GM12878 (cell line): ENCODE measurements around the gene CLEC4M. TPM values are rescaled to one million over a fixed set of nuclear protein-coding genes. Genes with fewer than 3 reads are reported as not detected.

ENCODE experiments used
- ATAC-seq: fragments of 200-7000 bp; cut with Tn5 transposase; 3 replicates; pipeline ENCODE4 v1.9.1; 2020; ENCODE audit warnings: mild to moderate bottlenecking, moderate library complexity
- BruUV-seq: library from RNA; stranded (reverse); fragments of 400-500 nt; replicated peaks from 2 replicates; lab custom pipeline; 2021; lab: Mats Ljungman, UMichigan
- CTCF ChIA-PET: fragments of 300-600 bp; sonication (Branson Sonifier 250); formaldehyde crosslinking; extraction: SDS; loops from one replicate; lab custom pipeline; 2021; ENCODE audit warnings: inconsistent platforms; lab: Yijun Ruan, JAX
- POLR2A ChIA-PET: fragments of 350-600 bp; formaldehyde crosslinking; extraction: SDS; loops from one replicate; lab custom pipeline; 2021; ENCODE audit warnings: inconsistent platforms; lab: Charles Lee
- RAD21 ChIA-PET: fragments of 300-600 bp; sonication (Branson Sonifier 250); formaldehyde crosslinking; loops from one replicate; lab custom pipeline; 2023; ENCODE audit warnings: antibody characterized with exemption; ENCODE audit not compliant: unreplicated experiment; lab: Charles Lee
- SMC1A ChIA-PET: fragments of 300-600 bp; sonication (Branson Sonifier 250); formaldehyde crosslinking; loops from one replicate; lab custom pipeline; 2023; ENCODE audit not compliant: unreplicated experiment, uncharacterized antibody; lab: Charles Lee
- DNase-seq: peaks from one replicate; pipeline ENCODE4 v3.0.0-alpha.2; 2011; ENCODE audit warnings: low read depth, low spot score
- FAIRE-seq: peaks from 3 replicates; lab custom pipeline; 2011; peaks lifted over from hg19 to GRCh38; lab: Jason Lieb, UNC
- H2AFZ ChIP-seq: 2 replicates; pipeline ENCODE4 v1.6.0; 2011; ENCODE audit warnings: low read depth, low read length, control low read depth; ENCODE audit not compliant: control insufficient read depth
- H3K27ac ChIP-seq: 2 replicates; pipeline ENCODE4 v1.5.1; 2011; ENCODE audit warnings: control low read depth; ENCODE audit not compliant: control insufficient read depth, insufficient read depth
- H3K27me3 ChIP-seq, 2 experiments: replicated peaks in 1 of 2; 2 replicates each; pipeline versions ENCODE4 v1.6.0 to v1.6.1; 2011; ENCODE audit warnings: low read length in 1 of 2; ENCODE audit not compliant: control insufficient read depth in 2 of 2, insufficient read depth in 2 of 2
- H3K36me3 ChIP-seq, 2 experiments: 2 replicates each; pipeline ENCODE4 v1.5.1; 2011; ENCODE audit warnings: low read length in 1 of 2; ENCODE audit not compliant: control insufficient read depth in 2 of 2, insufficient read depth in 2 of 2
- H3K4me1 ChIP-seq: 2 replicates; pipeline ENCODE4 v1.6.1; 2011; ENCODE audit warnings: mild to moderate bottlenecking, low read length, moderate library complexity, mixed read lengths; ENCODE audit not compliant: control insufficient read depth, insufficient read depth
- H3K4me2 ChIP-seq: 2 replicates; pipeline ENCODE4 v1.6.0; 2011; ENCODE audit warnings: control low read depth; ENCODE audit not compliant: control insufficient read depth, insufficient read depth
- H3K4me3 ChIP-seq: fragments of 200-600 bp; sonication (generic); 2 replicates; pipeline ENCODE4 v1.5.1; 2016
- H3K79me2 ChIP-seq: 2 replicates; pipeline ENCODE4 v1.6.0; 2011; ENCODE audit warnings: low read length; ENCODE audit not compliant: control insufficient read depth, insufficient read depth
- H3K9ac ChIP-seq: 2 replicates; pipeline ENCODE4 v1.8.0; 2011; ENCODE audit warnings: low read length, control low read depth, mixed read lengths; ENCODE audit not compliant: control insufficient read depth, insufficient read depth
- H3K9me3 ChIP-seq: replicated peaks from 3 replicates; pipeline ENCODE4 v1.5.1; 2011; ENCODE audit warnings: mild to moderate bottlenecking, low read length; ENCODE audit not compliant: control insufficient read depth, insufficient read depth
- H4K20me1 ChIP-seq: 2 replicates; pipeline ENCODE4 v1.6.0; 2011; ENCODE audit not compliant: control insufficient read depth, insufficient read depth
- CHD1 ChIP-seq: IDR thresholded peaks from 2 replicates; pipeline ENCODE4 v1.6.1; 2012; ENCODE audit warnings: low read depth, low read length, improper control_type of control experiment
- E2F4 ChIP-seq: IDR thresholded peaks from 2 replicates; pipeline ENCODE4 v1.6.1; 2012; ENCODE audit warnings: low read depth, low read length, improper control_type of control experiment
- ETV6 ChIP-seq, 2 experiments: fragments of 450-650 bp in 1 of 2; IDR thresholded peaks in 1 of 2; conservative IDR thresholded peaks in 1 of 2; 2 replicates each; pipeline ENCODE4 v1.6.1; 2014; ENCODE audit warnings: antibody characterized with exemption in 1 of 2, borderline replicate concordance in 1 of 2, low read depth in 1 of 2, mild to moderate bottlenecking in 1 of 2, moderate library complexity in 1 of 2
- IRF4 ChIP-seq: IDR thresholded peaks from 2 replicates; pipeline ENCODE4 v1.6.1; 2011; ENCODE audit warnings: low read depth, low read length
- MLLT1 ChIP-seq: fragments of 450-650 bp; IDR thresholded peaks from 2 replicates; pipeline ENCODE4 v1.6.1; 2016; ENCODE audit warnings: mild to moderate bottlenecking
- PKNOX1 ChIP-seq: fragments of 450-650 bp; IDR thresholded peaks from 2 replicates; pipeline ENCODE4 v1.6.1; 2016; ENCODE audit warnings: mild to moderate bottlenecking
- RAD21 ChIP-seq: IDR thresholded peaks from 2 replicates; pipeline ENCODE4 v1.6.1; 2011; ENCODE audit warnings: mild to moderate bottlenecking, low read depth, low read length, moderate library complexity; ENCODE audit not compliant: insufficient read depth
- RB1 ChIP-seq: fragments of 450-650 bp; formaldehyde crosslinking; IDR thresholded peaks from 2 replicates; pipeline ENCODE4 v1.6.1; 2017; ENCODE audit warnings: mild to moderate bottlenecking, borderline replicate concordance
- SKIL ChIP-seq: fragments of 450-650 bp; IDR thresholded peaks from 2 replicates; pipeline ENCODE4 v1.6.1; 2017; ENCODE audit warnings: mild to moderate bottlenecking, low read depth, inconsistent platforms; ENCODE audit not compliant: poor library complexity, severe bottlenecking
- TARDBP ChIP-seq: IDR thresholded peaks from 2 replicates; pipeline ENCODE4 v1.6.1; 2016; ENCODE audit warnings: borderline replicate concordance
- YBX1 ChIP-seq: fragments of 450-650 bp; IDR thresholded peaks from 2 replicates; pipeline ENCODE4 v1.6.1; 2016; ENCODE audit warnings: antibody characterized with exemption
- ZNF24 ChIP-seq: fragments of 450-650 bp; IDR thresholded peaks from 2 replicates; pipeline ENCODE4 v1.6.1; 2017; ENCODE audit warnings: antibody characterized with exemption, mild to moderate bottlenecking
- WGBS: methylation state at CpG from one replicate; pipeline ENCODE4 v1.1.6; 2016; ENCODE audit warnings: low lambda C conversion rate; ENCODE audit not compliant: insufficient replicate concordance, insufficient coverage; ENCODE audit errors: missing lambda C conversion rate; 5-methylcytosine and 5-hydroxymethylcytosine counted together
- in situ Hi-C: fragments of 300-500 bp; cut with MboI; formaldehyde crosslinking; loops from 9 replicates; pipeline ENCODE4 v1.14.3; 2018; ENCODE audit warnings: mixed read lengths
- intact Hi-C: fragments of 100-400 bp; cut with micrococcal nuclease; formaldehyde crosslinking; loops from one replicate; pipeline ENCODE4 v1.14.2; 2022; ENCODE audit not compliant: unreplicated experiment
- polyA plus RNA-seq, 11 experiments: library from polyadenylated mRNA; depleted of rRNA in 4 of 11; unstranded in 6 of 11; stranded (reverse) in 5 of 11; fragments of >200 nt; fragmentation: Nextera tagmentation in 4 of 11; fragmentation: Illumina TruSeq in 1 of 11; extraction: Ambion mirVana in 4 of 11; extraction: Trizol in 1 of 11; gene quantifications; 1 replicate in 1 of 11; 2 replicates in 10 of 11; pipeline versions ENCODE4 v1.2.1 to v1.2.3, GENCODE V29; 2011 to 2016; ENCODE audit warnings: inconsistent platforms in 2 of 11, missing spikeins in 2 of 11, low read depth in 1 of 11
- total RNA-seq, 4 experiments: library from RNA; depleted of rRNA in 3 of 4; stranded (reverse); fragments of >200 nt in 3 of 4; fragmentation: Illumina TruSeq in 1 of 4; extraction: Trizol in 1 of 4; gene quantifications; 2 replicates each; pipeline versions ENCODE4 v1.2.1 to v1.2.3, GENCODE V29; 2013 to 2021

CLEC4M gene
- total and polyA plus RNA-seq, 10 of the 15 experiments (the other 5 are each of a cell fraction or from before 2014, with no cell fraction given) = 0.11 to 0.42 (median 0.25) TPM; not detected in 1

- H3K4me1 ChIP-seq = no peaks in the 10 kb centered on the region
- no peak for FAIRE-seq
- in situ Hi-C loops = no loop called here
- no peak overlapping the region for H3K9ac ChIP-seq
- no peaks in the 10 kb centered on the region for H4K20me1 ChIP-seq
- H2AFZ ChIP-seq = no peak overlapping the region
- CTCF ChIA-PET = no interaction called here
- no peak overlapping the region for H3K4me2 ChIP-seq
- POLR2A ChIA-PET = no interaction called here
- SMC1A ChIA-PET = no interaction called here
- ATAC-seq = no peak
- H3K27me3 ChIP-seq = no peaks in the 10 kb centered on the region
- no peaks in the 10 kb centered on the region for H3K9me3 ChIP-seq
- H3K36me3 ChIP-seq = no peaks in the 10 kb centered on the region
- H3K27ac ChIP-seq = no peak overlapping the region
- TF ChIP-seq MLLT1 = no peak
- no peak for TF ChIP-seq IRF4
- no peak for TF ChIP-seq PKNOX1
- TF ChIP-seq ETV6 (conservative IDR thresholded peaks at IDR 0.05 in 1 of 2, IDR thresholded peaks at IDR 0.05 in 1 of 2; ENCODE audit: borderline replicate concordance in 1 of 2, low read depth in 1 of 2) = no peak
- no peak for TF ChIP-seq E2F4
- TF ChIP-seq YBX1 = no peak
- no peak for TF ChIP-seq CHD1
- no peak for TF ChIP-seq RAD21
- no peak for TF ChIP-seq RB1
- TF ChIP-seq SKIL = no peak
- TF ChIP-seq ZNF24 = no peak
- no peak for TF ChIP-seq TARDBP
- TF ChIP-seq, all 136 proteins: peak for 0
- RAD21 ChIA-PET = interaction anchor here (0.9 kb wide), 1 partner anchor 15 kb away, joined by 3 read pairs; no protein-coding TSS in a partner anchor
- no peak for DNase-seq
- H3K79me2 ChIP-seq = no peaks in the 10 kb centered on the region
- WGBS = 75% methylated on average over 11 of the region's 11 CpGs
- no TSS peak for BruUV-seq
- intact Hi-C loops = no loop called here
- H3K4me3 ChIP-seq = no peak overlapping the region
Observed at GRCh38 chr19:7737215-7737614, 25.8 kb upstream of the CLEC4M start.
